GM10847 (cell line): ENCODE measurements around the gene RBM26.

ENCODE experiments used
- POLR2A ChIP-seq: IDR thresholded peaks from 2 replicates; pipeline ENCODE4 v1.6.1; 2011; ENCODE audit not compliant: insufficient read length; ENCODE audit errors: extremely low read depth

Gene RBM26

GRCh38 chr13:79376843-79377242 lies 29.2 kb downstream of the RBM26 start:
- TF ChIP-seq POLR2A: no peak

GRCh38 chr13:79374578-79374977 lies 31.5 kb downstream of the RBM26 start:
- TF ChIP-seq POLR2A: no peak

GRCh38 chr13:79373916-79374315 lies 32.1 kb downstream of the RBM26 start:
- TF ChIP-seq POLR2A: no peak

GRCh38 chr13:79369226-79369625 lies 36.8 kb downstream of the RBM26 start:
- TF ChIP-seq POLR2A: no peak

- no peak for TF ChIP-seq POLR2A
These were observed 40.1 kb downstream of the RBM26 start for GRCh38 chr13:79365981-79366380.

- no peak for TF ChIP-seq POLR2A
These were observed 44.8 kb downstream of the RBM26 start for GRCh38 chr13:79361299-79361698.

GRCh38 chr13:79360095-79360494 lies 46.0 kb downstream of the RBM26 start:
- no peak for TF ChIP-seq POLR2A

GRCh38 chr13:79359064-79359463 lies 47.0 kb downstream of the RBM26 start:
- no peak for TF ChIP-seq POLR2A

- TF ChIP-seq POLR2A: no peak
These were observed 51.8 kb downstream of the RBM26 start for GRCh38 chr13:79354285-79354684.

GRCh38 chr13:79353693-79354092 lies 52.4 kb downstream of the RBM26 start:
- TF ChIP-seq POLR2A: no peak

- TF ChIP-seq POLR2A: no peak
These were observed 53.9 kb downstream of the RBM26 start for GRCh38 chr13:79352107-79352506.

GRCh38 chr13:79349011-79349410 lies 57.0 kb downstream of the RBM26 start:
- TF ChIP-seq POLR2A: no peak

GRCh38 chr13:79346300-79346914 lies 59.6 kb downstream of the RBM26 start:
- no peak for TF ChIP-seq POLR2A

- TF ChIP-seq POLR2A: no peak
These were observed 64.9 kb downstream of the RBM26 start for GRCh38 chr13:79341202-79341601.

- no peak for TF ChIP-seq POLR2A
These were observed 65.6 kb downstream of the RBM26 start for GRCh38 chr13:79340490-79340889.

- no peak for TF ChIP-seq POLR2A
These were observed 67.7 kb downstream of the RBM26 start for GRCh38 chr13:79338343-79338742.

GRCh38 chr13:79336966-79337365 lies 69.1 kb downstream of the RBM26 start:
- no peak for TF ChIP-seq POLR2A
